Stimulated activated CD8-positive, alpha-beta memory T cell treated with anti-CD3 and anti-CD28 coated beads, Interleukin-12 subunit alpha, Interleukin-12 subunit beta, amount 100 ng/mL, for 4 hours (primary cell): ENCODE measurements around the gene PHC1.

Source experiments
- DNase-seq: peaks from one replicate; pipeline ENCODE4 v3.0.0-alpha.2; 2020; ENCODE audit warnings: low read depth

Gene PHC1

DNA sequence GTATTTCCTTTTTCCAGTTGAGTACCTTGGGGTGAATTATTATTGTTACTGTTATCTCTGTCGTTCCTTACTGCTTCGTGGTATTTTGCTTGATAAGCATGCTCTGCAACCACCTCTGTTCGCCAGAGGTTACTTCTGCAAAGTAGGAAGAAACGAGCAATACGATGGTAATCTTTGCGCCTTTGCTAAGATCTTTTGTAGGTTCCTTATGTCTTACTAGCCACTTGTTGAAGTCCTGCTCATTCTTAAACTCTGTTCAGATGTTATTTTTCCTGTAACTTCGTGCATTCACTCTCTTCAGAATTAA is 35.9 kb downstream of the PHC1 start:
- no peak for DNase-seq

DNA sequence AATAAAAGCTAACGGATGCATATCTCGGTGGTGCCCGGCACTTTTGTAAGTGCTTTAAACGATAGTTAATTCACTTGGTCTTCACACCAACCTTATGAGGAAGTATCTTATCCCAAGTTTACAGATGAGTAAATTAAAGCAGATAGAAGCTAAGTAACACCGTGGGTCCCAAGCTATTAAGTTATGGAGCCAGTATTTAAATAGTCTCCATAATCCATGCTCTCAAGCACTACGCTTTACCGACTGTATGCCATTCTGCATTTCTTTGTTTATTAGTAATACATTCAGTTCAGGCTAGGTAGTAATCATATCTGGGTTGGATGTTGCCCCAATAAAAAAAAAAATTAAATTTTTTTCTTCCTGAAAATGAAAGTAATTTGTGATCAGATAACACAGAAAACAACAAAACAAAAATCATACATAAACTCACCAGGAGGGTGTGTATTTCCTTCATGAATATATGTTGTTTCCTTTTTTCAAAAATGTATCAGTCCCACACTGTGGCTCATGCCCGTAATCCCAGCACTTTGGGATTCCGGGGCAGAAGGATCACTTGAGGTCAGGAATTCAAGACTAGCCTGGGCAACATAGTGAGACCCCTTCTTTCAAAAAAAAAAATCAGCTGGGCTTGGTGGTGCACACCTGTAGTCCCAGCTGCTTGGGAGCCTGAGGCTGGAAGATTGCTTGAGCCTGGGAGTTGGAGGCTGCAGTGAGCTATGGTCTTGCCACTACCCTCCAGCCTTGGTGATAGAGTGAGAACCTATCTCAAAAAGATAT is 36.6 kb downstream of the PHC1 start:
- DNase-seq: no peak

DNA sequence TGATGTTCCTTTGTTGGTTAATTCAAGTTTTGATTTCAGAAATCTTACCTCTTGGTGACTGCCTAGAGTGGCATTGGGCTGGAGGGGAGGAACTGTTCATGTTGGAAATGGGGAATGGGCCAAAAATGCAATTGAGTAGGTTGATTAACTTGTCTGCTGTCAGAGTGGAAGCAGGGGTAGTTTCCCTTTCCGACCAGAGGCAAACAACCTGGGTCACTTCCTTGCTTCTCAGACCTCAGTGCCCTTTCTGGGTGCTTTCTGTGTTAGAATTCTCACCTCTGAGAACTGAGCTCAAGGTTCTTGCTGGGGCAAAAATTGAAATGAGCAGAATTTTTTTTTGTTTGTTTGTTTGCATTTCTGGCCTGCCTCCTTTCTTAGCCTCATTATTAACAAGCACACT is 37.4 kb downstream of the PHC1 start:
- no peak for DNase-seq

GRCh38 chr12:8953773-8954402 is 39.6 kb downstream of the PHC1 start:
- no peak for DNase-seq

GRCh38 chr12:8956073-8956472 is 41.8 kb downstream of the PHC1 start:
- no peak for DNase-seq

GRCh38 chr12:8956772-8957171 is 42.5 kb downstream of the PHC1 start:
- no peak for DNase-seq

- no peak for DNase-seq
Measured at GRCh38 chr12:8957561-8957960, 43.3 kb downstream of the PHC1 start.

- DNase-seq: no peak
Measured at GRCh38 chr12:8958066-8958465, 43.8 kb downstream of the PHC1 start.

DNA sequence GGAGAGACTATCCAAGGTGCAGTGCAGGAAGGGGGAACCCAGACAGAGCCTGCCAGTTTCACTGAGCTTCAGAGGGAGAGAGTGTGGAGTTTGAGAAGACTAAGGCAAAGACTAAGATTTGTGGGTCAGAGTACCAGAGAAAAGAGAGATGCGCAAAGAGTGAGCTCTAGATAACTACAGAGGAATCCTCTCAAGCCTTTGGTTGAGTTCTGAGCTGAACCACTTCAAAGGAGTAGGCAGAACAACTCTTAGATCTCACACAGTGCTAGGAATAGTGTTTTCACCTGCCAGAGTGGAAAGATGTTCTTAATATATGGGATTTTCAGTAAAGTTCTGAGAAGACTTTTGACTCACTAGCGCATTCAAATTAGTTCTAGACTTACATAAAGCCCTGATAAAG is 45.9 kb downstream of the PHC1 start:
- no peak for DNase-seq

GRCh38 chr12:8968761-8969160 is 54.5 kb downstream of the PHC1 start:
- DNase-seq: no peak

GRCh38 chr12:8969861-8970411 is 55.6 kb downstream of the PHC1 start:
- DNase-seq: no peak

- no peak for DNase-seq
Measured at GRCh38 chr12:8970432-8970831, 56.1 kb downstream of the PHC1 start.

DNA sequence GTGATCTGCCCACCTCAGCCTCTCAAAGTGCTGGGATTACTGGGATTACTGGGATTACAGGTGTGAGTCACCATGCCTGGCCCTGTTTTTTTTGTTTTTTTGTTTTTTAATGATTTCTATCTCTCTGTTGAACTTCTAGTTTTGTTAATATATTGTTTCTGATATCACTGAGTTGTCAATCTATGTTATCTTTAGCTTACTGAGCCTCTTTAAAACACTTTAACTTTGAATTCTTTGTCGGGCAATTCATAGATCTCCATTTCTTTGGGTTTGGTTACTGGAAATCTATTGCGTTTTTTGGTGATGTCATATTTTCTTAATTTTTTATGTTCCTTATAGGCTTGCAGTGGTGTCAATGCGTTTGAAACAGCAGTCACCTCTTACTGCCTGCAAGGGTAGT is 65.8 kb downstream of the PHC1 start:
- no peak for DNase-seq

DNA sequence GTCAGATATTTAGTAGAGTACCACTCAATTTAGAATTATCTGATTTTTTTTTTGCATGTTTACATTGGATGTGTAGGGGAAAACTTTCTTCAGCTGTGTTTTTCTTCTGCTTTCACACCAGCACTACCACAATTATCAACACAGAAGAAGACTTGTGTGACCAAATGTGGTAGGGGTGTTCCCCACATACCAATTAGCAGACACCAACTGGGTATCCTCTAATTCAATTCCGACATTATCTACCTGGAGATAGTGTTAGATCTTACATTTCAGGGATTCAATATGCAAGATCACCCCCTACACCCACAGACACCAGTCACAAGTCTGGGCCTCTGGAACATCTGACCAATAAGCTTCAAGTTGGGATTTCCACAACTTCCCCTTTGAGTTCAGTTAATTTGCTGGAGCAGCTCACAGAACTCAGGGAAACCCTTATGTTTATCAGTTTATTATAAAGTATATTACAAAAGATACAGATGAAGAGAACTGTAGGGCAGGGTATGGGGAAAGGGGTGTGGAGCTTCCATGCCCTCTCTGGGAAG is 71.0 kb downstream of the PHC1 start:
- DNase-seq: no peak

DNA sequence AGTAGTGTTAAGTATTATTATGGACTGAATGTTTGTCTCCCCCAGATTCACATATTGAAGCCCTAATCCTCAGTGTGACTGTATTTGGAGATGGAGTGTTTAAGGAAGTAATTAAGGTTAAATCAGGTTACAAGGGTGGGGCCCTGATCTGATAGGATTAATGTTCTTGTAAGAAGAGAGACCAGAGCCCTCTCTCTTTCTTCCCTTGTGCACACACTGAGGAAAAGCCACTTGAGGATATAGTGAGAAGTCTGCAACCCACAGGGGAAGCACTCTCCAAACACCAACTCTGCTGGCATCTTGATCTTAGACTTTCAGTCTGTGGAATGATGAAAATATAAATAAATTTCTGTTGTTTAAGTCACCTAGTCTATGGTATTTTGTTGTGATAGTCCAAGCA is 72.9 kb downstream of the PHC1 start:
- no peak for DNase-seq

- no peak for DNase-seq
Measured at GRCh38 chr12:8987685-8988084, 73.4 kb downstream of the PHC1 start.

DNA sequence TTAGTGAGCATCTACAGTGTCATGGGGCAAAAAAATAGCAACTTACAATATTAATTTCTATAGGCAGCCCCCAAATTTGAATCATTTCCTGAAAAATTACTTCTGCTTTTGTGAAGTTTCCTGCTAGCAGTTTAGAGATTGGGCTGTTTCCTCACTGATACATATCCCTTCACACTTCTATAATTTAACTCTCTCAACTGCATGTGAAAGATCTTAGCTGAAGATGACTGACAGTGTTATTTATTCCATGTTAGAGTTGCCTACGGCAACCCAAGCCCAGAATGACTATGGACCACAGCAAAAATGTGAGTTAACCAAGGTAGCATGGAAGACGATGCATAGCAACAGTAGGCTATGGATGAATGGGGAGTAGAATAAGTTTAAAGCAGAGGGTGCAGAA is 75.1 kb downstream of the PHC1 start, which contains the start of gene KLRG1:
TSS of gene KLRG1 (plus strand) at position 134 of the 400 bp plus-strand sequence. CDS start at position 224, 90 bp downstream.
- DNase-seq: no peak
